ENCODE measurements around the gene DOCK10.
A peak's percentile ranks its signal among the peaks of the same experiment; 100 is the strongest.

DOCK10 gene

DNA sequence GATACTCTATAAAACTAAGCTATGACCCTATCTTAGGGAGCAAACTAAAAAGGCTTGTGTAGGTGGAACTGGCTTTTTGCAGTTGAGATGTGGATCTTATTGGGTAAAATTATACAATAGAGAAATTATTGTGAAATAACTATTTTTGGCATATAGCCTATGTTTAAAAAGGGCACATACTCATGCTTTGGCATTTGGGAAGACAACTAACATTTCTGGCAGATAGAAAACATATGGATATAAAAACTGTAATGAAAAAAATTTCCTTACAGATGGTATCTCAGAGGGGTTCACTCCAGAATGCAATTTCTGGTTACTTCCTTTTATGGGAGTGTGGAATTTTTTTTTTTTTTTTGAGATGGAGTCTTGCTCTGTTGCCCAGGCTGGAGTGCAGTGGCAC lies 206.0 kb downstream of the DOCK10 start:
- DNase-seq (ENCODE audit: low spot score) = no peak

- DNase-seq (ENCODE audit: low spot score) = no peak
These were observed 206.9 kb downstream of the DOCK10 start for GRCh38 chr2:224835405-224835804.

DNA sequence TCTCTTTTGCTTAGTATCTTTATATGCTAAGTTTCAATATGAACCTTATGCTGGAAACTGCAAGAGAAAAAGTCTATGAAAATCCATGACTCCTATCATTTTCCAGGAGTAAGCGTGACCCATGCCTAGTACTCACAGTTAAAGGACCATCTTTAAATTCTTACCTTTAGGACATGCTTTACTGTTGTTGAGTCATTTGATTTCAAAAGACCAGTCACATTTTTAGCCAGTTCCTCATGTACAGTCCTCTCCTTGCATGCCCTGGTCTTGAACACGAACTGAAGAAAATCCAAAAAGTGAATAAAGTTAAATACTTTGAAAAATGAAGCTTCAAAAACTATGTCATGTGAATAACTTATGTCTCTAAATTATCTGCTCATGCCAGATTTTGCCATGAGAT lies 208.3 kb downstream of the DOCK10 start:
- no peak for DNase-seq (ENCODE audit: low spot score)

- DNase-seq (ENCODE audit: low spot score) = no peak
These were observed 210.1 kb downstream of the DOCK10 start for GRCh38 chr2:224832207-224832606.

DNA sequence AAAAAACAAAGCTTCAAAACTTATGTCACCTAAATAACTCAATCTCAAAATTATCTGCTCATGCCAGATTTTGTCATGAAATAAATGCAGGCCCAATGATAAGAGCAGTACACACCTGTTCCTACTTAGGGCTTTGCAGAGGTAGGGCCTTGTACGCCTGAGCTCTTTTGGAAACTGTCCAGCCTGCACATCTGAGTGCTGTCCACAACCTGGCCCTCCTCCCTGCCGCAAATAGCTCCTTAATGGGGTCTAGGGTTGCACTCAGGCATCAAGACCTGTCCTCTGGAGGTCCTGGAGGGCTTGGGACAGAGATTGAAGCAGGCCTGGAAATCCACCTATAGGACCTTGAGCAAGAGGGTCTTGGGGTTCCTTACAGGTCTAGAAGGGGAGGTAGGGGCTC lies 210.7 kb downstream of the DOCK10 start:
- no peak for DNase-seq (ENCODE audit: low spot score)

DNA sequence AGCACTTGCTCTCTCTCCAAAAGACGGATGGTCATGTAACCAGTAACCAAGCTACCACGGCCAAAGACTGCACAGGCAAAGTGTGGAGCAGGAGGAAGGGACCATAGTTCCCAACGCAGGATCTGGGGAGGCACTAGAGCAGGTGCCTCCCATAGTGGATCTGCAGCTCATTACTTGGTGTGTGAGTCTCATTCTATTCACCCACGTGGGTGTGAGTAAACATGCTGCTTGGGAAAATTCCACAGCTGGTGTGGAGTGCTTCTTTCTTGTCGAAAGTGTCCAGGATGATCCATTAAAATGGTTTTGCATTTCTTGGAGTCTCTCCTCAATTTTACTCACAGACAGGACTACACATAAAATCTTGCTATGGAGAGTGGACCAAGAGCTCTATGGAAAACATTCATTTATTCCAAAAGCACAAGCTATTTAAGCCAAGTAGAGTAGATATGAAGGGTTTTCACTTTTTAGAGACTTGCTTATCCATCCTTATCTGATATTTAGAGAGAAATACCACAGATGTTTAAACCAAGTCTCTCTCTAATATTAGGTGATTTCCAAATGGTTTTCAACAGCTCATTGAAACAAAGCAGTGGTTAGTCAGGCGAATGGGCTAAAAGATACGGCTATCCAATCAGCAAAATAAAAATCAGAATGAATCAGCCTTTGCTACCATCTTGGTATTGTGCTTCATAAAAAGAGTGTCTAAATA lies 221.8 kb downstream of the DOCK10 start:
- no peak for DNase-seq (ENCODE audit: low spot score)

GRCh38 chr2:224819075-224819474 lies 223.2 kb downstream of the DOCK10 start:
- no peak for DNase-seq (ENCODE audit: low spot score)

DNA sequence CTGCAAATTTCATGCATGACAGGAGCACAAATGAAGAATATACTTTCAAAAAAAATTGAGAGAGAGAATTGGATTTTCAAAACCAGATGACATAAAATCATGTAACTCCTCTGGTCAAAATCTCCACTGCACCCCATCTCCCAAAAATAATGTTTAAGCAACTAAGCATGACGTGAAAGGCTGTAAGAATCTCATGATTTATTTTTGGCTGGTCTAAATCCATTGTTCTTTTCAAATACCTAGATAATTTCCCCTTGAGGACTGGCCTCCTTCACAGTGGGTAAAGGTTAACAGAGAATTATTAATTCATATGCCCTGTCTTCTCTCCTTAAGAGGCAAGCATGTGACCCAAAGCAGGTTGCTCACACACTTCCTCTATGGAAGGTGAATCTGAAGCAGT lies 224.6 kb downstream of the DOCK10 start:
- no peak for DNase-seq (ENCODE audit: low spot score)

DNA sequence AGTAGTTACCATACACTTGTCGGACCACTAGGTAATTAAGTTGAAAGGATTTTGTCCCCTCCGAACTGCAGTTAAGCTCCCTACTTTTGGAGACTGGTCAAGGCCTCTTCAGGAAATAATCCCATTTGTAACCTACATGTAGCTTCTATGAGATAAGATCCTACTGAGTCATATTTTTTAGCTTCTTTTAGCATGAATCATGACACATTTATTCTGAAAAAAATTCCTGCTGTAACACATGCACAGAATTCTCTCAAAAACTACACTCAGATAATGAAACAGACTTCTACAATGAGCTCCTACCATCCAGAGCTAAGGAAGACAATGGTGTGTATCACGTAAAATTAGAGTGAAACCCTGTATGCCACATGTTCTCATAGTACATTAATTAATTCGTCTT lies 225.5 kb downstream of the DOCK10 start:
- DNase-seq (ENCODE audit: low spot score) = no peak

DNA sequence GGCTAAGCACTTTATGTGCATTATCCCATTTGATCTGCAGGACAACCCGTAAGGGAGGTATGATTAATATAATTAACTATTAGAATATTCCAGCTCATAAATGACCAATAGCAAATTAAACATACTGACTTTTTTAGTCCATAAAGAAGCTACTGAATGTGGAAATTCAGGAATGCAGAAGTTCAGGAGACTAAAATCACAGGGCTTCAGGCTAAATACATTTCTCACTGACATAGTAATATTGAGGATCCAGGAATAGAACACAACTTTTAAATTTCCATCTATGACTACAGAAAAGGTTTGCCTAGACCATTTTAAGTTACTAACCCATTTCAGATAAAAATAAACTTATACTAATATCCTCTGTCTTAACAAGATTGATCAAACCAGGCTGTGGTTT lies 228.7 kb downstream of the DOCK10 start:
- no peak for DNase-seq (ENCODE audit: low spot score)

DNA sequence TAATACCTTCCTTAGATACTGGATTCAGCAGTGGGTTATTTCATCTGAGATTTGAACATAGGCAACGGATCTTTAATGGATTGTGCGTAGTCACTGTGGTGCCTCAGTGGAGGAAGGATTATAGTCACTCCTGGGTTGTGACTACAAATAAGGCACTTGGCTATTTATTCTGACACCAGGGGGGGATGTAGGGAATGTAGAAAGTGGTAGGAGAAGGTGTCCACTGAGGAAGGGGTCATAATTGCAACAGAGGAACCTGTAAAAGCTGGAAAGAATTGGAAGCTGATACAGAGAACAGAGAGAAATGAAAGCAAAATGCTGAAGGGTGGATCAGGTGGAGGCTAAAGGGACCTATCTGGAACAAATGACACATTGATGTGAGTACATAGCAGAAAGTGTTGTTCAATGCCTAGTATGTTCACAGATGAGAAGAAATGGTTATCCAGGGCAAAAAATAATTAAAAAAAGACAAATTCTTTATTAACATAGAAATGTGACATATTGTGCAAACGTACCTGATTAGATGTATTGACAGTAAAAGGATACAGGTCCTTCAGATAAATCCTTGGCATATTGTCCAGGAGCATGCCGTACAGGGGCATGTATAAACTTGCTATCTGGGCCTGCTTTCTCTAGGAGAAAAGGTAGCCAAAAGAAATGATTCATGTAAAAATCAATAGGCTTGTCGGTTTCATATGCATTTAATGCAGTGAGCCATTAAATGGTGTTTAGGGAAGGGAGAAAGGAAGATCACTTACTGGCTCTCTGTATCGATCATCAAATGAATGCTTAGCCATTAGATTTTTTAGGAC lies 234.9 kb downstream of the DOCK10 start:
- no peak for DNase-seq (ENCODE audit: low spot score)

GRCh38 chr2:224803930-224804329 lies 238.3 kb downstream of the DOCK10 start:
- no peak for DNase-seq (ENCODE audit: low spot score)

DNA sequence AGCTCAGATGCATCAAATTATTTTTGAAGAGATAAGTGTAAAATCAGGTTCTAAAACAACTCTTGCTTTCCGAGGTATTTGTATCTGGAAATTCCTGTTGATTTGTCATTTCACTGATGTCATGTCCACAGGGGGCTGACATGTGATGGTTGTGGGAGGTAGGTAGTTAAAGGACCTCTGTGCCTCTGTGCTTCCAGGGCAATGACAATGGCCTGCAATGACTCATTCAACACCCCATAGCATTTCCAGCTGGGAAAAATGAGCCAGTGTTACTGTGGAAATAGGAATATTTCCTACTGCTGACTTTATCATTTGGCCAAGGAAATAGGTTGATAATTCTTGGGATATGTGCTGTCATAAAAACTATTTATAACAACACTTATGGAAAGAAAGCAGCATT lies 239.9 kb downstream of the DOCK10 start:
- DNase-seq (ENCODE audit: low spot score) = no peak

DNA sequence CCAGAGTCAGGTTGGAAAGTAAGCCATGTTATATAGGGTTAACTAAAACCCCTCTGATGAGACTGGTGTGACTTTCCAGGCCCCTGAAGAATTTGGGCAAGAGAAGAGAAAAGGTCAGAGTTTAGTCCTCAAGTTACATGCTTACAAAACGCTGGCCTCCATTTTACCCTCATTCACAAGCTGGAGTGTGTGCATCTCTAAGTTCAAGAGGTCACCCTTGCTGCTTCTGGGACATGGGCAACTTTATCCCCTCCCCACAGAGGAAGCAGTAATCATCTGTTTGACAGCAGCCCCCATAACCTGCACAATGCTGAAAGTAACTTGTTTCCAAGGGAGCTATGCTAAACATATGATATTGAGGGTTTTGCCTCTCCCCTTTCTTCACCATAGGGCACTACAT lies 240.9 kb downstream of the DOCK10 start:
- DNase-seq (ENCODE audit: low spot score) = no peak

DNA sequence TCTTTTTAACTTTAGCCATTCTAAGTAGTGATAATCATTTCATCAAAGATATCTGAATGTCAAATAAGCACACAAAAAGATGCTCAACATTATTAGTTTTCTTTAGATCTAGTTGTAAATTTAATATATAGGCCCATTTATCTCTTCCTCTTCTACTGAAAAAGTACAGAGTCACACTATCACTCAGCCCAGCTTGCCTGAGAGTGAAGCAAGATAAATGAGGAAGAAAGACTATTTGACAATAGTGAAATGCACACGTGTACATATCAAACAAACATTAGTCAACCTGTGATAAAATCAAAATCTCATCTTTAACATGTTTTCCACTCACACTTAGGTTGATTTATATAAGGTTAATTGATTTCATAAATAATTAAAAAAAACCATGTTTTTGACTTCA lies 242.6 kb downstream of the DOCK10 start:
- no peak for DNase-seq (ENCODE audit: low spot score)

- no peak for DNase-seq (ENCODE audit: low spot score)
These were observed 244.1 kb downstream of the DOCK10 start for GRCh38 chr2:224798180-224798579.

- DNase-seq (ENCODE audit: low spot score) = no peak
These were observed 245.5 kb downstream of the DOCK10 start for GRCh38 chr2:224796695-224797305.

DNA sequence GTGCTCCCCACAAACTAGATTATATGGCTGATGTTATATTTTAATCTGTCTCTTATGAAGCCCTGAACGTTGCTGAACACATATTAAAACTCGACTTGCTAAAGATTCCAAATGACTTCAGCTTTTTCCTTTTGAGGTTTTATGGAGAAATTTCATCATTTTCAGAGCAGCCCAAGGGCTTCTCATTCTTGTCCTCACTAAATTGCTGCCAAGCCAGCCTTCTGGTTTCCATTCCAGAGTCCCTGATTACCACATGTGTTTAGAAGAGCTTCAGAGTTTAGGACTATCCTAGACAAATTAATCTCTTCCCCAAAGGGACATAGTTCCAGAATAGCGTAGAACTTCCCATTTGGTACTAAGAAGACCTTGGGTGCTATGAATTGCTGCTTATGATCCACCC lies 248.3 kb downstream of the DOCK10 start:
- no peak for DNase-seq (ENCODE audit: low spot score)

DNA sequence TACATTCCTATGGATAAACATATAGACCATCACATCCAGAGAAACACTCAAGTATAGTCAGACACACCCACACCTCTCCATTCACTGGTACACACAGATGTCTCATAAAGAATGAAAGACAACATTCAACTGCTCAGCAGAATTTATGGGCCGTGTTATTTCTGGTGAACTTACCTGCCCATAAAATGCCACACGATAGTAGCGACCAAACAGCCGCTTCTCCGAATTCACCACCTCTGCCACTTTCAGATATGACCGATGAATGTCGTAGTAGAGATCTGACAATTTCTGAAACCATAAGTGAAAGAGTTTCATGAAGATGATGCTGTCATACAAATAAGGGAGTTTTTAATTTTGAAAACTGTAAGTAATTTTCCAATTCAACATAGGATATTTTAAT lies 255.4 kb downstream of the DOCK10 start:
- DNase-seq (ENCODE audit: low spot score) = no peak

- DNase-seq (ENCODE audit: low spot score) = no peak
These were observed 260.9 kb downstream of the DOCK10 start for GRCh38 chr2:224781400-224781799.

DNA sequence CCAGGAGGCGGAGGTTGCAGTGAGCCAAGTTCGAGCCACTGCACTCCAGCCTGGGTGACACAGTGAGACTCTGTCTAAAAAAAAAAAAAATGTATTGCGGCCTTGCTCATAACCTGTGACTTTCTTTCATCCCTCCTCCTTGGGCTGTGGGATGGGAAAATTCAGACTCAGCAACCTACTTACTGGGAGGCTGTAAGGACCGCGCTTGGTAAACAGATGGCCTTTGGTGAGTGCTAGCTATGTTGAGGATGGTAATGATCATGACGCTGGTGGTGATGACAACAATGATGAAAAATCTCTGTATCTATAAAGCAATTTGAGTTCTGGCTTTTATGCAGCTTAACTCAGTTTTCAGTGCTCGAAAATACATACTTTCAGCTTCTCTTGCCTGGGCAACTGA lies 261.4 kb downstream of the DOCK10 start:
- no peak for DNase-seq (ENCODE audit: low spot score)

DNA sequence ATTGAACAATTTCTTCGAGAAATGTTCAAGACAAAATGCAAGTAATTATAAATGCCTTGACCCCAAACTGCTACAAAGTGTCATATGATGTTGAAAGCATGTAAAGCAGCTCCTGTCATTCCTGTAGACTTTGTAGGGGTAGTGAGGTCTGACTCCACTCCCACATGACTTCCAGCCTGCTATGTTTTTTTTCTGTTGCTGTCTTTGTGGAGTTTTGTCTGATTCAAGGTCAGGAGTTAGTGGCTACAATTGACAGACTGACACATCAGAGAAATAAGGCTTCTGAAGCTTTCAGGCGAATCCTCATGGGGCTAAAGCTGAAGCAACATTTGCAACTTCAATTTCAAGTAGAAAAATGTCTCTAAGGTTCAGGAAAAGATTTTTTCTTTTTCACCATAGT lies 262.2 kb downstream of the DOCK10 start:
- DNase-seq (ENCODE audit: low spot score) = no peak

GRCh38 chr2:224778474-224778877 lies 263.8 kb downstream of the DOCK10 start:
- DNase-seq (ENCODE audit: low spot score) = peak; percentile 77
